ENCODE data around the gene KRT72.

The KRT72 gene

GRCh38 chr12:52582486-52582885 is 18.8 kb downstream of the KRT72 start:
- in situ Hi-C loops (cut with MboI; ENCODE audit: low sequenced_read_pairs): loop anchor here (5.0 to 25.0 kb wide), 2 partner anchors 285 to 405 kb away; no protein-coding TSS in a partner anchor

GRCh38 chr12:52581481-52581880 is 19.8 kb downstream of the KRT72 start:
- in situ Hi-C loops (cut with MboI; ENCODE audit: low sequenced_read_pairs): loop anchor here (5.0 to 25.0 kb wide), 2 partner anchors 286 to 406 kb away; no protein-coding TSS in a partner anchor

GRCh38 chr12:52581066-52581465 is 20.2 kb downstream of the KRT72 start:
- in situ Hi-C loops (cut with MboI; ENCODE audit: low sequenced_read_pairs): loop anchor here (5.0 to 25.0 kb wide), 2 partner anchors 286 to 406 kb away; no protein-coding TSS in a partner anchor

GRCh38 chr12:52580496-52580895 is 20.8 kb downstream of the KRT72 start:
- in situ Hi-C loops (cut with MboI; ENCODE audit: low sequenced_read_pairs): loop anchor here (5.0 to 25.0 kb wide), 2 partner anchors 287 to 407 kb away; no protein-coding TSS in a partner anchor

- in situ Hi-C loops (cut with MboI; ENCODE audit: low sequenced_read_pairs): loop anchor here (5.0 to 25.0 kb wide), 2 partner anchors 288 to 408 kb away; no protein-coding TSS in a partner anchor
Measured at GRCh38 chr12:52579468-52580465, 21.5 kb downstream of the KRT72 start.

DNA sequence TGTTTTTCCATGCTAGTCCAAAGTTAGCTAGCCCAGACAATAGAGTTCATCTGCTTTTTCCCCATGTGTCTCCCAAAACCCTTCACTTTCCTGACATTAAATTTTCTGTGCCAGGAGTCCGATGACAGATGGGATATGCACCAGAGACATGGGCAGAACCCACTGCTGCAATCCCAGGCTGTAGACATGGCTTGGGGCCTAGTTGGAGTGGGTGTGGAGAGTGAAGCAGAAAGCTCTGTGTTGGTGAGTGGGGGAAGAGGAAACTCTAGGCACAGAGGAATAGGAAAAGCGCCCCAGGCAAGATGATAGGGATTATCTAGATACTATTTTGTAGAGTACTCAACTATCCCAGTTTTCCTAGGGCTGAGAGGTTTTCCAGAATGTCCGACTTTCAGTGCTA is 22.8 kb downstream of the KRT72 start:
- in situ Hi-C loops (cut with MboI; ENCODE audit: low sequenced_read_pairs): loop anchor here (25.0 kb wide), 1 partner anchor 409 kb away; no protein-coding TSS in a partner anchor

- in situ Hi-C loops (cut with MboI; ENCODE audit: low sequenced_read_pairs): loop anchor here (25.0 kb wide), 1 partner anchor 410 kb away; no protein-coding TSS in a partner anchor
Measured at GRCh38 chr12:52577316-52577715, 23.9 kb downstream of the KRT72 start.

- in situ Hi-C loops (cut with MboI; ENCODE audit: low sequenced_read_pairs): loop anchor here (25.0 kb wide), 1 partner anchor 411 kb away; no protein-coding TSS in a partner anchor
Measured at GRCh38 chr12:52575948-52576347, 25.3 kb downstream of the KRT72 start.

DNA sequence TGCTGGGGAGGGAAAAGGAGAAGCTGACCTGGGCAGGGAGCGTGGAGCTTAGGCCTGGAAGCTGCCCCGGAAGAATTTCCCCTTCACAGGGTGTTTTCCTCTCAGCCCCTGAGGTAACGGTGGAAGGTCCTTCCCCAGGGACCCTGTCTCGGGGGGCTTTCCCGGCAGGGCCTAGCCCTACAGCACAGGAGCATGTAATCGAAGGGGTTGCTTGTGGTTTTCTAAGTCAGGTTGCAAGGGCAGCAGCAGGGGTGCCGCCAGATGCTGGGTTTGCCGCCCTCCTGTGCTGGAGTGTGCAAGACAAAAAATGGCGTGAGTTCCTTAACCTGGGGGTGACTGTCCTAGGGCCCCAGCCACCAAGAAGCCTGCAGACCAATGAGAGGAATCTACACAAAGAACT is 26.0 kb downstream of the KRT72 start:
- in situ Hi-C loops (cut with MboI; ENCODE audit: low sequenced_read_pairs): loop anchor here (25.0 kb wide), 1 partner anchor 412 kb away; no protein-coding TSS in a partner anchor

DNA sequence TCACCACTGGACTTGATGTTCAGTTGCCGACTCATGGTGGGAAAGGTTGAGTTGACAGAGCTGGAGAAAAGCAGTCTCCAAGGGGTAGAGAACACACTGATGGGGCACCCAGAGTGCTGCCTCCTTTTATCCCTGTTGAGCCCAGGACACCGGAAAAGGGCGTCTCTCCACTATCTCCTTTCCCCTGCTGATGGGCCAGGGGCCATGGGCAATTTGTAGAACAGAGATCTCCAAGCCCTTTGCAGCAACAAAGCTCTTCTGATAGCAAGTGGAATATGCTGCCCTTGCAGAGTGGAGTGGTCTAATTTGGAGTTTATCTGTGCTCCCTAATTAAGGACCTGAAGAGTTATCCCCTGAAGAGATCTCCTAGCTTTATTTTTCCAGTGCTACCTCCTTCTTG is 27.5 kb downstream of the KRT72 start, which contains the start of gene KRT74:
TSS of gene KRT74 (minus strand) at position 101 of the 400 bp plus-strand sequence. CDS start at position 35, 66 bp downstream.
- in situ Hi-C loops (cut with MboI; ENCODE audit: low sequenced_read_pairs): no loop called here

- in situ Hi-C loops (cut with MboI; ENCODE audit: low sequenced_read_pairs): no loop called here
Measured at GRCh38 chr12:52573306-52573705, 28.0 kb downstream of the KRT72 start.

DNA sequence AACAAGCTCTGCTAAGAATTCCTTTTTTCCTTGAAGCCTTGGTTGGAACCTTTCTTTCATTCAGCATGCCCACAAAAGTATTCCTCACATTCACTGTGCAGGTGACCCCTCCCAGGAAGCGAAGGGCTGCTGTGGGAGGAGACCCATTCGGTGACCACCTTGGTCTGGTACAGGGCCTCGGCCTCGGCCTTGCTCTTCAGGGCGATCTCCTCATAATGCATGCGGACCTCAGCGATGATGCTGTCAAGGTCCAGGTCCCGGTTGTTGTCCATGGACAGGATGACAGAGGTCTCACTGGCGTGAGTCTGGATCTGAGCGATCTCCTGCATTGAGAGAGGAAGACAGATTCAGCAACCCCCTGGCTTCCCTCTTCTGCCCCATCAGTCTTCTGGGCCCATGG is 30.8 kb downstream of the KRT72 start:
- in situ Hi-C loops (cut with MboI; ENCODE audit: low sequenced_read_pairs): no loop called here

DNA sequence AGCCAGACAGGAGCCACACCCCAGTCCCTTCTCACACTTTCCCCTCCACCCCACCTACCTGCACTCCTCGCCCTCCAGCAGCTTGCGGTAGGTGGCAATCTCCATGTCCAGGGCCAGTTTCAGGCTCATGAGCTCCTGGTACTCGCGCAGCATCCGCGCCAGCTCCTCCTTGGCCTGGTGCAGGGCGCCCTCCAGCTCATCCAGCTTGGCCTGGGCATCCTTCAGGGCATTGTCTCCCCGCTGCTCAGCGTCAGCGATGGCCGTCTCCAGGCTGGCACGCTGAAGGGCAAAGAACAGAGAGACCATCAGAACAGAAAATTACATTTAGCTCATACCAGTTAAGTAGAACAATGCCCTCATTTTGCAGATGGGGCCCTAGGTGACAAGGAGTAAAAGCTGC is 33.2 kb downstream of the KRT72 start:
- in situ Hi-C loops (cut with MboI; ENCODE audit: low sequenced_read_pairs): no loop called here

GRCh38 chr12:52566847-52567291 is 34.4 kb downstream of the KRT72 start:
- in situ Hi-C loops (cut with MboI; ENCODE audit: low sequenced_read_pairs): no loop called here

DNA sequence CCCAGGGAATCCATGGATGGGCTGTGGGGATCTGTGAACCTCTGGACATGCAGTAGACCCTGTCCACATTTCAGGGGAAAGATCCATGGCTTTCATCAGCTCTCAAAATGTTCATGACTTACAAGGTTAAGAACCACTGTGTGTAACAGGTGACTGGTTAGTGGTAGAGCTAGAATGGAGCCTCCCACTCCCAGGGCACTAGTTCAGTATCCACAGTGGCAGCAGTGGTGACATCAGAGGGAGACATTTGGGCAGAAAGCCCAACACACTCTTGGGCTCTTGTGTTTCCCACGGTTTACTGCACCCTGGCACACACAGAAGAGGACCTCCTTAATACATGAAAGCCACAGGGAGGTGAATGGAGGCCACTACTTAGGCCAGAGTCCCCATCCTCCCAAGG is 36.7 kb downstream of the KRT72 start:
- in situ Hi-C loops (cut with MboI; ENCODE audit: low sequenced_read_pairs): no loop called here

DNA sequence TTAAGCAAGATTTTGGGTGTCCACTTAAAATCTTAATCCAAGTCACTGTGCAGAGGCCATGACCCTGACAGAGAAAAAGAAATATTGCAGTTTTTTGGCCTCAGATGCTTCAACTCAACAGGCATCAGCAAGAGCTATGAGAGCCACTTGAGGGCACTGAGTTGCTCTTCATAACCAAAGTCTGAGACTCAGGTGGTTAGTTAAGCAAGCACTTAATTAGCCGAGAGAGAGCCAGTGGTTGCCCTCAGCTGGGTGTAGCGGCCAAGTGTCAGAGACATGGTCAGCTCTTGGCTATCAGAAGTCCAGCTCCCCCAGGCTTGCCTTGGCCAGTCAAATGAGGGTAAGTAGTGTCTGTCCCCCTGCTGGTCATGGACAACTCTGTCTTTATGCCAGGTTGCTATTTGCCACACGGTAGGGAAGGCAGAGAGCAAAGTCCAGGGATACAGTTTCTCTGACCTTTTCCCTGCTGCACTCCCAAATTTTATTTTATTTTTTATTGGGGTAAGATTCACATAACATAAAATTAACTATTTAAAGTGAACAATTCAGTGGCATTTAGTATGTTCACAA is 39.3 kb downstream of the KRT72 start:
- in situ Hi-C loops (cut with MboI; ENCODE audit: low sequenced_read_pairs): no loop called here

DNA sequence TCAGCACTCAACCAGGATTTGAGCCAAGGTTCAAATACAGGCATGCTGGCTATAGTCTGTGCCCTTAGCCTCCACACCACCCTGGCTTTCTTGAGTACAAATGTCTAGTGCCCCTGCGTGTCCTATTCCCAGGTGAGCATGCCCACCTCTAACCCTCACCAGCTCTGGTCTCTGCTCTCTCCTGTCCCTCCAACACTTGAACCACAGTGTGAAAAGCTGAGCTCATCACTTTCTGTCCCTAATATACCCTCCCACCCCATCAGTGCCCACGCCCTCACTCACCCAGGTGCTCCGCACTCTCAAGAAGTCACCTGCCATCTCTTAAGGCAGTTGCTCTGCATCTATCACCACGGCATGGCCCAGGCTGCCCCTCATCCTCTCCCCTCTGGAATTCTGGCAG is 41.3 kb downstream of the KRT72 start:
- in situ Hi-C loops (cut with MboI; ENCODE audit: low sequenced_read_pairs): no loop called here

- in situ Hi-C loops (cut with MboI; ENCODE audit: low sequenced_read_pairs): no loop called here
Measured at GRCh38 chr12:52558781-52559445, 42.4 kb downstream of the KRT72 start.

GRCh38 chr12:52557476-52557875 is 43.8 kb downstream of the KRT72 start:
- in situ Hi-C loops (cut with MboI; ENCODE audit: low sequenced_read_pairs): no loop called here

GRCh38 chr12:52555577-52555976 is 45.7 kb downstream of the KRT72 start:
- in situ Hi-C loops (cut with MboI; ENCODE audit: low sequenced_read_pairs): no loop called here

All from HL-60/S4 treated with phorbol 12-myristate 13-acetate at 8.2 ng/mL for 4 days and 3 days (cell line).